OCI-LY3 (cell line): ENCODE measurements around the gene ARID1B.

Source experiments
- CTCF ChIP-seq: fragments of 200-600, 300-600 bp; sonication (generic); IDR thresholded peaks from 2 replicates; pipeline ENCODE4 v1.5.1; 2014; ENCODE audit warnings: antibody characterized with exemption, low read length, low read depth
- EZH2phosphoT487 ChIP-seq: fragments of 200-600 bp; shearing (Covaris generic); IDR thresholded peaks from 2 replicates; pipeline ENCODE4 v1.6.1; 2018; ENCODE audit warnings: antibody characterized with exemption, mixed run types, low read depth

- TF ChIP-seq CTCF (no peak), EZH2phosphoT487 (no peak)
Observed at GRCh38 chr6:157095084-157095483, 317.9 kb downstream of the ARID1B start.
